GM21717 (cell line): ENCODE data around the gene OR4C13.
"Not testable (repeated sequence)": the region's sequence is repeated elsewhere in the genome, so short reads cannot be mapped to it uniquely, and the experiment has no call there.

Source experiments
- ATAC-seq: cut with Tn5 transposase; IDR thresholded peaks from one replicate; pipeline ENCODE4 v1.9.1; 2021; ENCODE audit warnings: mild to moderate bottlenecking, moderate library complexity; ENCODE audit not compliant: unreplicated experiment

OR4C13 gene

GRCh38 chr11:49952091-49952490, at the start of gene OR4C13:
TSS of gene OR4C13 (plus strand) at chr11:49952391. CDS start at chr11:49952423, 32 bp downstream.
- ATAC-seq: no peak

GRCh38 chr11:49911516-49911915, 40.7 kb upstream of the OR4C13 start:
- ATAC-seq: not testable (repeated sequence)

GRCh38 chr11:49948701-49949100, 3.5 kb upstream of the OR4C13 start:
- not testable (repeated sequence) for ATAC-seq

- ATAC-seq: not testable (repeated sequence)
Measured at GRCh38 chr11:49973439-49973838, 21.2 kb downstream of the OR4C13 start.

- ATAC-seq: not testable (repeated sequence)
Measured at GRCh38 chr11:49982435-49982834, 30.2 kb downstream of the OR4C13 start, which contains the start of gene OR4C12. TSS of gene OR4C12 (minus strand) at chr11:49982535. CDS start at chr11:49982501, 34 bp downstream.

GRCh38 chr11:49995565-49995964, 43.4 kb downstream of the OR4C13 start:
- ATAC-seq: peak; percentile 62
